GM23248 (cell line): Measurements from ENCODE around the gene SLC5A6. TPM values are rescaled to one million over a fixed set of nuclear protein-coding genes. Genes with fewer than 3 reads are reported as not detected.

Experiments used
- DNase-seq: peaks from one replicate; pipeline ENCODE4 v3.0.0-alpha.2; 2015
- H2AFZ ChIP-seq: fragments of 200-600 bp; sonication (generic); 2 replicates; pipeline ENCODE4 v1.6.1; 2016; ENCODE audit warnings: antibody characterized with exemption
- H3F3A ChIP-seq: fragments of 200-600 bp; sonication (generic); 2 replicates; pipeline ENCODE4 v1.6.1; 2016; ENCODE audit warnings: mild to moderate bottlenecking, antibody characterized with exemption, mixed run types; ENCODE audit not compliant: insufficient read depth
- H3K27ac ChIP-seq: fragments of 200-600 bp; sonication (generic); 2 replicates; pipeline ENCODE4 v1.5.1; 2016; ENCODE audit warnings: mild to moderate bottlenecking
- H3K27me3 ChIP-seq: fragments of 200-600 bp; sonication (generic); replicated peaks from 2 replicates; pipeline ENCODE4 v1.6.1; 2016; ENCODE audit warnings: mild to moderate bottlenecking; ENCODE audit not compliant: insufficient read depth
- H3K36me3 ChIP-seq: fragments of 200-600 bp; sonication (generic); 2 replicates; pipeline ENCODE4 v1.6.1; 2016; ENCODE audit warnings: low read depth, mild to moderate bottlenecking
- H3K4me1 ChIP-seq: fragments of 200-600 bp; sonication (generic); 2 replicates; pipeline ENCODE4 v1.6.1; 2016; ENCODE audit warnings: mild to moderate bottlenecking; ENCODE audit not compliant: insufficient read depth
- H3K4me2 ChIP-seq: fragments of 200-600 bp; sonication (generic); one replicate; pipeline ENCODE4 v1.6.1; 2016; ENCODE audit warnings: mild to moderate bottlenecking; ENCODE audit not compliant: unreplicated experiment
- H3K4me3 ChIP-seq: fragments of 200-600 bp; sonication (generic); 2 replicates; pipeline ENCODE4 v1.5.1; 2016; ENCODE audit warnings: mild to moderate bottlenecking
- H3K79me2 ChIP-seq: fragments of 200-600 bp; sonication (generic); 2 replicates; pipeline ENCODE4 v1.6.1; 2016; ENCODE audit warnings: mild to moderate bottlenecking; ENCODE audit not compliant: insufficient read depth
- H3K9ac ChIP-seq: fragments of 200-600 bp; sonication (generic); 2 replicates; pipeline ENCODE4 v1.6.1; 2016; ENCODE audit warnings: mild to moderate bottlenecking
- H3K9me2 ChIP-seq: fragments of 200-600 bp; sonication (generic); 2 replicates; pipeline ENCODE4 v1.6.1; 2016; ENCODE audit warnings: mixed run types, mild to moderate bottlenecking, moderate library complexity; ENCODE audit not compliant: insufficient read depth
- H3K9me3 ChIP-seq: fragments of 200-600 bp; sonication (generic); one replicate; pipeline ENCODE4 v1.6.1; 2017; ENCODE audit warnings: low read depth
- H4K20me1 ChIP-seq: fragments of 200-600 bp; sonication (generic); 2 replicates; pipeline ENCODE4 v1.6.0; 2016; ENCODE audit not compliant: insufficient read depth
- EZH2 ChIP-seq: fragments of 200-600 bp; sonication (generic); IDR thresholded peaks from 2 replicates; pipeline ENCODE4 v1.6.1; 2018; ENCODE audit warnings: antibody characterized with exemption, mild to moderate bottlenecking; ENCODE audit not compliant: insufficient read depth, poor library complexity, severe bottlenecking
- EZH2phosphoT487 ChIP-seq: fragments of 200-600 bp; sonication (generic); IDR thresholded peaks from 2 replicates; pipeline ENCODE4 v1.6.1; 2018; ENCODE audit warnings: antibody characterized with exemption, moderate library complexity, mild to moderate bottlenecking, low read depth; ENCODE audit not compliant: insufficient read depth
- WGBS, 2 experiments: methylation state at CpG; one replicate each; pipeline ENCODE4 v1.1.6; 2015 to 2017; ENCODE audit warnings: low lambda C conversion rate in 2 of 2, low coverage in 1 of 2; ENCODE audit errors: missing lambda C conversion rate in 2 of 2; 5-methylcytosine and 5-hydroxymethylcytosine counted together
- in situ Hi-C: fragments of 300-500 bp; cut with MboI; formaldehyde crosslinking; loops from 2 replicates; pipeline ENCODE4 v1.15.0; 2020
- polyA plus RNA-seq: library from polyadenylated mRNA; unstranded; fragments of >200 nt; fragmentation: Nextera tagmentation; extraction: Ambion mirVana; gene quantifications from 2 replicates; pipeline ENCODE4 v1.2.1, GENCODE V29; 2016
- total RNA-seq: library from RNA; depleted of rRNA; stranded (reverse); fragments of >200 nt; shearing (Covaris generic); gene quantifications from 2 replicates; pipeline ENCODE4 v1.2.3, GENCODE V29; 2014

Gene SLC5A6
- total and polyA plus RNA-seq, 2 experiments from 2014 or later = 9.4 to 13.5 TPM

GRCh38 chr2:27245116-27245515 is 33.0 kb upstream of the SLC5A6 start:
- Histone ChIP-seq H3K4me3 (no peak overlapping the region), H3F3A (peaks cover 4% of the 10 kb centered on the region; the same call in 1 of the 2 replicates), H4K20me1 (no peaks in the 10 kb centered on the region), H3K9me3 (no peaks in the 10 kb centered on the region), H3K36me3 (peaks cover 6% of the 10 kb centered on the region; the same call in 1 of the 2 replicates), H3K79me2 (no peaks in the 10 kb centered on the region), H3K4me1 (no peaks in the 10 kb centered on the region), H3K27me3 (no peaks in the 10 kb centered on the region), H3K9ac (no peak overlapping the region), H3K27ac (no peak overlapping the region), H3K4me2 (no peak overlapping the region), H2AFZ (no peak overlapping the region), H3K9me2 (no peaks in the 10 kb centered on the region)
- DNase-seq = no peak
- 75 to 77% methylated on average over 10 of the region's 10 CpGs for WGBS, 2 experiments
- in situ Hi-C loops = no loop called here
- TF ChIP-seq EZH2phosphoT487 = no peak
- no peak for TF ChIP-seq EZH2

DNA sequence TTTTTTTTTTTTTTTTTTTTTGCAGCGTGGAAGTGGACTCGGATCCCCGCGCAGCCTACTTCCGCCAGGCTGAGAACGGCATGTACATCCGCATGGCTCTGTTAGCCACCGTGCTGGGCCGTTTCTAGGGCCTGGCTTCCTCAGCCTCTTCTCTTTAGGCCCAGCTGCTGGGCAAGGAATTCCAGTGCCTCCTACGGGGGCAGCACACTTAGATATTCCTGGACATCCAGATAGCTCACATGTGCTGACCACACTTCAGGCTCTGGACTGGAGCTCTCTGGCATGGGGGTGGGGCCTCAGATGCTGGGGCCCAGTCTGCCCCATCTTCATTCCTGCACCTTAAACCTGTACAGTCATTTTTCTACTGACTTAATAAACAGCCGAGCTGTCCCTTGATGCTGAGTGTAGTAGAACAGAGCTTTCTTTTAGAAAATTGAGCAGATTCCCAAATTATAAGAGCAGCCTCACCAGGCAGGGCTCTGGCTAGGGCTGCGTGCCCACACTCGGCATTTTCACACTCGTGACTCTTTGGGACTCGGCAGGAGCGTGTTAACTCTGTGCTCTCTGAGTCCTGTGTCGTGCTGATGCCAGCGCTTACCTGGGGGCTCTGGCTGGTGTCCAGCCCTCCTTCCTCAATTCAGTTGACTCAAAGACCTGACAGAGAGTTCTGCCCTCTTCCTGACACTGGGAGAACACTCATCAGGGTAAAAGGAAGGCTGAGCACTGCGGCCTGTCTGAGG is 31.5 kb upstream of the SLC5A6 start:
- peaks cover 4% of the 10 kb centered on the region; the same call in 1 of the 2 replicates for H3F3A ChIP-seq
- no peak overlapping the region for H3K4me3 ChIP-seq
- no peaks in the 10 kb centered on the region for H3K27me3 ChIP-seq
- no peaks in the 10 kb centered on the region for H3K9me3 ChIP-seq
- TF ChIP-seq EZH2 (no peak), EZH2phosphoT487 (no peak)
- H3K4me2 ChIP-seq = no peak overlapping the region
- no peak overlapping the region for H3K27ac ChIP-seq
- in situ Hi-C loops = no loop called here
- WGBS, 2 experiments = 81 to 85% methylated on average over 15 to 19 of the region's 19 CpGs
- H3K9ac ChIP-seq = no peak overlapping the region
- no peaks in the 10 kb centered on the region for H3K4me1 ChIP-seq
- H3K79me2 ChIP-seq = no peaks in the 10 kb centered on the region
- H3K36me3 ChIP-seq = peaks cover 6% of the 10 kb centered on the region; the same call in 1 of the 2 replicates
- no peaks in the 10 kb centered on the region for H3K9me2 ChIP-seq
- DNase-seq = no peak
- H4K20me1 ChIP-seq = no peaks in the 10 kb centered on the region
- H2AFZ ChIP-seq = no peak overlapping the region

GRCh38 chr2:27242614-27242951 is 30.5 kb upstream of the SLC5A6 start:
- H3K4me2 ChIP-seq = no peak overlapping the region
- no peak for DNase-seq
- H3F3A ChIP-seq = peaks cover 4% of the 10 kb centered on the region; the same call in 1 of the 2 replicates
- H3K4me3 ChIP-seq = no peak overlapping the region
- no peak overlapping the region for H3K27ac ChIP-seq
- H3K27me3 ChIP-seq = no peaks in the 10 kb centered on the region
- no peaks in the 10 kb centered on the region for H3K79me2 ChIP-seq
- no peak overlapping the region for H3K9ac ChIP-seq
- in situ Hi-C loops = no loop called here
- no peaks in the 10 kb centered on the region for H3K4me1 ChIP-seq
- no peaks in the 10 kb centered on the region for H3K9me3 ChIP-seq
- no peaks in the 10 kb centered on the region for H3K9me2 ChIP-seq
- WGBS, 2 experiments = 95 to 96% methylated on average over 16 of the region's 16 CpGs
- TF ChIP-seq EZH2phosphoT487 (no peak), EZH2 (no peak)
- H4K20me1 ChIP-seq = no peaks in the 10 kb centered on the region
- H3K36me3 ChIP-seq = peaks cover 6% of the 10 kb centered on the region; the same call in 1 of the 2 replicates
- H2AFZ ChIP-seq = no peak overlapping the region

- no peak overlapping the region for H3K4me2 ChIP-seq
- no peaks in the 10 kb centered on the region for H3K9me2 ChIP-seq
- H3K9me3 ChIP-seq = no peaks in the 10 kb centered on the region
- peaks cover 4% of the 10 kb centered on the region; the same call in 1 of the 2 replicates for H3F3A ChIP-seq
- no peak overlapping the region for H2AFZ ChIP-seq
- in situ Hi-C loops = no loop called here
- peaks cover 6% of the 10 kb centered on the region; the same call in 1 of the 2 replicates for H3K36me3 ChIP-seq
- H4K20me1 ChIP-seq = no peaks in the 10 kb centered on the region
- no peaks in the 10 kb centered on the region for H3K4me1 ChIP-seq
- H3K4me3 ChIP-seq = no peak overlapping the region
- no peak for DNase-seq
- no peaks in the 10 kb centered on the region for H3K27me3 ChIP-seq
- 93 to 96% methylated on average over 22 to 24 of the region's 24 CpGs for WGBS, 2 experiments
- no peaks in the 10 kb centered on the region for H3K79me2 ChIP-seq
- no peak for TF ChIP-seq EZH2
- no peak for TF ChIP-seq EZH2phosphoT487
- H3K27ac ChIP-seq = no peak overlapping the region
- H3K9ac ChIP-seq = no peak overlapping the region
These were observed 29.9 kb upstream of the SLC5A6 start for GRCh38 chr2:27241761-27242613.
